Measurements from ENCODE around the gene CNBP. TPM values are rescaled to one million over a fixed set of nuclear protein-coding genes. Genes with fewer than 3 reads are reported as not detected.
"Not testable (repeated sequence)": the region's sequence is repeated elsewhere in the genome, so short reads cannot be mapped to it uniquely, and the experiment has no call there.

CNBP gene
- total RNA-seq, 1 experiment from 2014 or later: 438 TPM

GRCh38 chr3:129166579-129167332, 16.9 kb downstream of the CNBP start:
- CTCF ChIA-PET: no interaction called here
- Histone ChIP-seq H3K4me3 (ENCODE audit: low read depth, low read length, poor library complexity, severe bottlenecking) (no peak overlapping the region), H3K9me3 (ENCODE audit: low read depth, low read length, poor library complexity, severe bottlenecking) (no peaks in the 10 kb centered on the region), H3K27me3 (replicated peaks; ENCODE audit: insufficient read depth, low read depth, low read length, poor library complexity) (no peaks in the 10 kb centered on the region), H3K27ac (ENCODE audit: low read depth, low read length, poor library complexity, severe bottlenecking) (no peak overlapping the region), H3K36me3 (ENCODE audit: insufficient read depth, low read length, poor library complexity, severe bottlenecking) (peaks cover 65% of the 10 kb centered on the region), H3K4me1 (ENCODE audit: insufficient read depth, low read length, poor library complexity, severe bottlenecking) (peaks cover 4% of the 10 kb centered on the region)
- POLR2A ChIA-PET (ENCODE audit: low non-redundant PET): no interaction called here
- TF ChIP-seq EZH2 (IDR thresholded peaks at IDR 0.05; ENCODE audit: borderline replicate concordance, low read depth, low read length, poor library complexity, severe bottlenecking): no peak
- no peak for TF ChIP-seq CTCF (conservative IDR thresholded peaks at IDR 0.05; ENCODE audit: low read depth, low read length)
- no peak for DNase-seq (ENCODE audit: low spot score)
- intact Hi-C loops (cut with micrococcal nuclease; ENCODE audit: unreplicated experiment): no loop called here
- no TSS peak for BruUV-seq (replicated peaks)

GRCh38 chr3:129165594-129165993, 18.1 kb downstream of the CNBP start:
- CTCF ChIA-PET; intact Hi-C loops (cut with micrococcal nuclease; ENCODE audit: unreplicated experiment); H3K4me3 ChIP-seq (ENCODE audit: low read depth, low read length, poor library complexity, severe bottlenecking); DNase-seq (ENCODE audit: low spot score); H3K9me3 ChIP-seq (ENCODE audit: low read depth, low read length, poor library complexity, severe bottlenecking); H3K27me3 ChIP-seq (replicated peaks; ENCODE audit: insufficient read depth, low read depth, low read length, poor library complexity); H3K27ac ChIP-seq (ENCODE audit: low read depth, low read length, poor library complexity, severe bottlenecking); BruUV-seq (replicated peaks); POLR2A ChIA-PET (ENCODE audit: low non-redundant PET); H3K4me1 ChIP-seq (ENCODE audit: insufficient read depth, low read length, poor library complexity, severe bottlenecking): not testable (repeated sequence)
- H3K36me3 ChIP-seq (ENCODE audit: insufficient read depth, low read length, poor library complexity, severe bottlenecking): peaks cover 54% of the 10 kb centered on the region

GRCh38 chr3:129164500-129164899, 19.2 kb downstream of the CNBP start:
- TF ChIP-seq CTCF (conservative IDR thresholded peaks at IDR 0.05; ENCODE audit: low read depth, low read length) (no peak), EZH2 (IDR thresholded peaks at IDR 0.05; ENCODE audit: borderline replicate concordance, low read depth, low read length, poor library complexity, severe bottlenecking) (no peak)
- BruUV-seq (replicated peaks): no TSS peak
- POLR2A ChIA-PET (ENCODE audit: low non-redundant PET): interaction anchor here (0.6 kb wide), 1 partner anchor 140 kb away, joined by 5 read pairs; no protein-coding TSS in a partner anchor

More at GRCh38 chr3:129164500-129164899, 19.2 kb downstream of the CNBP start:
- H3K9me3 ChIP-seq (ENCODE audit: low read depth, low read length, poor library complexity, severe bottlenecking): no peaks in the 10 kb centered on the region
- H3K4me3 ChIP-seq (ENCODE audit: low read depth, low read length, poor library complexity, severe bottlenecking): no peak overlapping the region
- H3K27ac ChIP-seq (ENCODE audit: low read depth, low read length, poor library complexity, severe bottlenecking): no peak overlapping the region
- H3K4me1 ChIP-seq (ENCODE audit: insufficient read depth, low read length, poor library complexity, severe bottlenecking): peaks cover 7% of the 10 kb centered on the region
- H3K27me3 ChIP-seq (replicated peaks; ENCODE audit: insufficient read depth, low read depth, low read length, poor library complexity): no peaks in the 10 kb centered on the region
- H3K36me3 ChIP-seq (ENCODE audit: insufficient read depth, low read length, poor library complexity, severe bottlenecking): peaks cover 43% of the 10 kb centered on the region
- CTCF ChIA-PET: no interaction called here
- no peak for DNase-seq (ENCODE audit: low spot score)
- intact Hi-C loops (cut with micrococcal nuclease; ENCODE audit: unreplicated experiment): no loop called here

All from A673 (cell line).